GM23338 (cell line): ENCODE data around the gene PLA1A. TPM values are rescaled to one million over a fixed set of nuclear protein-coding genes. Genes with fewer than 3 reads are reported as not detected.

Experiments
- ATAC-seq: fragments of 200-7000 bp; cut with Tn5 transposase; 3 replicates; pipeline ENCODE4 v1.9.1; 2020
- DNase-seq: peaks from one replicate; pipeline ENCODE4 v3.0.0-alpha.2; 2015; ENCODE audit warnings: low spot score
- H2AFZ ChIP-seq: fragments of 200-600 bp; sonication (generic); 2 replicates; pipeline ENCODE4 v1.8.0; 2016; ENCODE audit warnings: antibody characterized with exemption, mild to moderate bottlenecking, moderate library complexity
- H3F3A ChIP-seq: fragments of 200-600 bp; sonication (generic); replicated peaks from 2 replicates; pipeline ENCODE4 v1.8.0; 2017; ENCODE audit warnings: antibody characterized with exemption, mixed run types, low read depth
- H3K27ac ChIP-seq: fragments of 200-600 bp; sonication (generic); 2 replicates; pipeline ENCODE4 v1.6.1; 2016; ENCODE audit warnings: low read depth
- H3K27me3 ChIP-seq: fragments of 200-600 bp; sonication (generic); 2 replicates; pipeline ENCODE4 v1.8.0; 2016; ENCODE audit warnings: mild to moderate bottlenecking, mixed run types, moderate library complexity; ENCODE audit not compliant: insufficient read depth
- H3K36me3 ChIP-seq: fragments of 200-600 bp; sonication (generic); 2 replicates; pipeline ENCODE4 v1.8.0; 2016; ENCODE audit warnings: mild to moderate bottlenecking; ENCODE audit not compliant: insufficient read depth
- H3K4me1 ChIP-seq: fragments of 200-600 bp; sonication (generic); 2 replicates; pipeline ENCODE4 v1.8.0; 2016; ENCODE audit warnings: mild to moderate bottlenecking, moderate library complexity; ENCODE audit not compliant: insufficient read depth
- H3K4me2 ChIP-seq: fragments of 200-600 bp; sonication (generic); 2 replicates; pipeline ENCODE4 v1.7.1; 2017; ENCODE audit warnings: mixed run types
- H3K4me3 ChIP-seq: fragments of 200-600 bp; sonication (generic); 2 replicates; pipeline ENCODE4 v1.6.1; 2016; ENCODE audit warnings: mixed run types
- H3K79me2 ChIP-seq: fragments of 200-600 bp; sonication (generic); replicated peaks from 2 replicates; pipeline ENCODE4 v1.8.0; 2017; ENCODE audit warnings: mild to moderate bottlenecking; ENCODE audit not compliant: insufficient read depth
- H3K9me2 ChIP-seq: fragments of 200-600 bp; sonication (generic); 2 replicates; pipeline ENCODE4 v1.8.0; 2017; ENCODE audit not compliant: insufficient read depth
- H4K20me1 ChIP-seq: fragments of 200-600 bp; sonication (generic); replicated peaks from 2 replicates; pipeline ENCODE4 v1.8.0; 2017; ENCODE audit warnings: mild to moderate bottlenecking; ENCODE audit not compliant: insufficient read depth
- H3K27ac Mint-ChIP-seq: 2 replicates; pipeline ENCODE4 v1.8.0; 2020; ENCODE audit warnings: inconsistent platforms, mild to moderate bottlenecking, moderate library complexity, mixed read lengths
- H3K27me3 Mint-ChIP-seq: 3 replicates; pipeline ENCODE4 v1.8.0; 2022; ENCODE audit warnings: low read depth, mild to moderate bottlenecking, moderate library complexity, mixed read lengths, inconsistent platforms; ENCODE audit not compliant: insufficient read depth, poor library complexity
- H3K36me3 Mint-ChIP-seq: 3 replicates; pipeline ENCODE4 v1.8.0; 2021; ENCODE audit warnings: low read depth, mild to moderate bottlenecking, inconsistent platforms, moderate library complexity, mixed read lengths
- H3K4me1 Mint-ChIP-seq: 3 replicates; pipeline ENCODE4 v1.8.0; 2020; ENCODE audit warnings: mild to moderate bottlenecking, inconsistent platforms, mixed read lengths
- H3K4me3 Mint-ChIP-seq: 3 replicates; pipeline ENCODE4 v1.8.0; 2021; ENCODE audit warnings: moderate library complexity, mild to moderate bottlenecking, inconsistent platforms, mixed read lengths
- H3K9me3 Mint-ChIP-seq: 3 replicates; pipeline ENCODE4 v1.8.0; 2020; ENCODE audit warnings: moderate library complexity, mild to moderate bottlenecking, inconsistent platforms, mixed read lengths
- CREB1 ChIP-seq: fragments of 250-450 bp; sonication (Bioruptor Pico); IDR thresholded peaks from 2 replicates; pipeline ENCODE4 v1.5.0; 2020; ENCODE audit warnings: low read depth, mild to moderate bottlenecking, moderate library complexity
- ETS1 ChIP-seq: IDR thresholded peaks from 2 replicates; pipeline ENCODE4 v1.6.1; 2016; ENCODE audit warnings: antibody characterized with exemption
- EZH2 ChIP-seq: fragments of 200-600 bp; sonication (generic); IDR thresholded peaks from one replicate; pipeline ENCODE4 v1.8.0; 2017; ENCODE audit warnings: antibody characterized with exemption, mild to moderate bottlenecking, low read depth; ENCODE audit not compliant: unreplicated experiment
- EZH2phosphoT487 ChIP-seq: fragments of 200-600 bp; sonication (generic); IDR thresholded peaks from one replicate; pipeline ENCODE4 v1.8.1; 2018; ENCODE audit warnings: antibody characterized with exemption; ENCODE audit not compliant: unreplicated experiment
- JUNB ChIP-seq: IDR thresholded peaks from one replicate; pipeline ENCODE4 v1.6.1; 2016; ENCODE audit warnings: antibody characterized with exemption; ENCODE audit not compliant: unreplicated experiment
- NANOG ChIP-seq: IDR thresholded peaks from 2 replicates; pipeline ENCODE4 v1.6.1; 2016; ENCODE audit warnings: antibody characterized with exemption, borderline replicate concordance
- POLR2AphosphoS5 ChIP-seq: IDR thresholded peaks from 2 replicates; pipeline ENCODE4 v1.6.1; 2016; ENCODE audit warnings: antibody characterized with exemption, low read depth
- REST ChIP-seq: IDR thresholded peaks from one replicate; pipeline ENCODE4 v1.6.1; 2018; ENCODE audit warnings: antibody characterized with exemption; ENCODE audit not compliant: unreplicated experiment
- STAT1 ChIP-seq: IDR thresholded peaks from one replicate; pipeline ENCODE4 v1.6.1; 2016; ENCODE audit warnings: antibody characterized with exemption; ENCODE audit not compliant: unreplicated experiment
- ZNF114 ChIP-seq: fragments of 250-450 bp; sonication (Bioruptor Pico); IDR thresholded peaks from 2 replicates; pipeline ENCODE4 v1.5.0; 2020; ENCODE audit warnings: mild to moderate bottlenecking, moderate library complexity
- ZNF331 ChIP-seq: fragments of 250-450 bp; sonication (Bioruptor Pico); IDR thresholded peaks from 2 replicates; pipeline ENCODE4 v1.5.0; 2020; ENCODE audit warnings: low read depth, mild to moderate bottlenecking, moderate library complexity
- ZNF462 ChIP-seq: fragments of 250-450 bp; sonication (Bioruptor Pico); IDR thresholded peaks from 2 replicates; pipeline ENCODE4 v1.5.0; 2020; ENCODE audit warnings: mild to moderate bottlenecking, moderate library complexity
- polyA plus RNA-seq: library from polyadenylated mRNA; unstranded; fragments of >200 nt; fragmentation: Nextera tagmentation; extraction: Ambion mirVana; gene quantifications from 2 replicates; pipeline ENCODE4 v1.2.1, GENCODE V29; 2016
- total RNA-seq: library from RNA; depleted of rRNA; stranded (reverse); fragments of >200 nt; shearing (Covaris generic); gene quantifications from 2 replicates; pipeline ENCODE4 v1.2.3, GENCODE V29; 2014

Gene PLA1A
- total and polyA plus RNA-seq, 2 experiments from 2014 or later, result not detected

- no peak for TF ChIP-seq STAT1
- no peak for TF ChIP-seq ETS1
- no peak for TF ChIP-seq CREB1 (CRISPR knock-in tag)
- no peak for TF ChIP-seq JUNB
- no peak for TF ChIP-seq EZH2phosphoT487
- TF ChIP-seq NANOG, result no peak
Measured at GRCh38 chr3:119653876-119654275, 56.2 kb downstream of the PLA1A start (continued).

- H2AFZ ChIP-seq, result no peak overlapping the region
- H3K4me1 Mint-ChIP-seq, result peaks cover 2% of the 10 kb centered on the region
- H3K9me3 Mint-ChIP-seq, result no peaks in the 10 kb centered on the region
- no peak overlapping the region for H3K4me3 Mint-ChIP-seq
- no peak overlapping the region for H3K27ac ChIP-seq
- no peaks in the 10 kb centered on the region for H3K27me3 ChIP-seq
- no peaks in the 10 kb centered on the region for H3K4me1 ChIP-seq
- ATAC-seq, result no peak
- H3F3A ChIP-seq, result no peaks in the 10 kb centered on the region
- H3K36me3 ChIP-seq, result no peaks in the 10 kb centered on the region
- no peak for DNase-seq
- no peaks in the 10 kb centered on the region for H4K20me1 ChIP-seq
- H3K4me3 ChIP-seq, result no peak overlapping the region
- no peaks in the 10 kb centered on the region for H3K36me3 Mint-ChIP-seq
- H3K4me2 ChIP-seq, result no peak overlapping the region
- H3K9me2 ChIP-seq, result no peaks in the 10 kb centered on the region
- H3K27me3 Mint-ChIP-seq, result peaks cover 3% of the 10 kb centered on the region
- no peaks in the 10 kb centered on the region for H3K79me2 ChIP-seq
- no peak overlapping the region for H3K27ac Mint-ChIP-seq
- TF ChIP-seq ZNF331 (CRISPR knock-in tag) (no peak), EZH2 (no peak), REST (no peak), ZNF462 (CRISPR knock-in tag) (no peak), CREB1 (CRISPR knock-in tag) (no peak), JUNB (no peak), ETS1 (no peak), POLR2AphosphoS5 (no peak), EZH2phosphoT487 (no peak), ZNF114 (no peak), STAT1 (no peak)
Measured at GRCh38 chr3:119657887-119658702, 60.4 kb downstream of the PLA1A start.
